Uterus (tissue), 2 donors: ENCODE data around the gene PRUNE2.

Experiments
- CTCF ChIP-seq, 4 experiments: fragments of 200-600 bp in 2 of 4; fragments of 450-650 bp in 2 of 4; sonication (generic) in 2 of 4; IDR thresholded peaks; one replicate each; pipeline ENCODE4 v1.5.1; 2016 to 2019; ENCODE audit warnings: antibody characterized with exemption in 4 of 4, mild to moderate bottlenecking in 2 of 4, moderate library complexity in 1 of 4
- POLR2A ChIP-seq, 2 donors: fragments of 450-650 bp; IDR thresholded peaks; one replicate each; pipeline ENCODE4 v1.6.1; 2016; ENCODE audit warnings: antibody characterized with exemption in 2 of 2, mild to moderate bottlenecking in 1 of 2, moderate library complexity in 1 of 2

- no peak for TF ChIP-seq POLR2A (IDR thresholded peaks at IDR 0.05)
- no peak for TF ChIP-seq CTCF (IDR thresholded peaks at IDR 0.05)
These were observed 20.9 kb upstream of the PRUNE2 start for GRCh38 chr9:76926846-76927245.
